Chondrocyte (in vitro differentiated cells): ENCODE measurements around the gene SFXN2. TPM values are rescaled to one million over a fixed set of nuclear protein-coding genes. Genes with fewer than 3 reads are reported as not detected.

ENCODE experiments used
- DNase-seq: peaks from one replicate; pipeline ENCODE4 v3.0.0; 2021; ENCODE audit warnings: mixed read lengths, low spot score
- H3K27ac Mint-ChIP-seq: one replicate; pipeline ENCODE4 v1.8.0; 2021; ENCODE audit warnings: mild to moderate bottlenecking, moderate library complexity, mixed read lengths; ENCODE audit not compliant: unreplicated experiment
- H3K27me3 Mint-ChIP-seq: 2 replicates; pipeline ENCODE4 v1.8.0; 2021; ENCODE audit warnings: low read depth, mixed read lengths
- H3K36me3 Mint-ChIP-seq: 2 replicates; pipeline ENCODE4 v1.8.0; 2021; ENCODE audit warnings: low read depth, mixed read lengths
- H3K4me1 Mint-ChIP-seq: 2 replicates; pipeline ENCODE4 v1.8.0; 2021; ENCODE audit warnings: low read depth, mild to moderate bottlenecking, mixed read lengths
- H3K4me3 Mint-ChIP-seq: one replicate; pipeline ENCODE4 v1.8.0; 2021; ENCODE audit warnings: mild to moderate bottlenecking, moderate library complexity, mixed read lengths; ENCODE audit not compliant: unreplicated experiment
- H3K9me3 Mint-ChIP-seq: 2 replicates; pipeline ENCODE4 v1.8.0; 2021; ENCODE audit warnings: low read depth, mixed read lengths
- CTCF ChIP-seq: fragments of 200-600 bp; sonication (generic); IDR thresholded peaks from 2 replicates; pipeline ENCODE4 v1.5.0; 2021; ENCODE audit warnings: antibody characterized with exemption, mild to moderate bottlenecking, moderate library complexity
- total RNA-seq: library from RNA; stranded (reverse); gene quantifications from 3 replicates; pipeline ENCODE4 v1.2.1, GENCODE V29; 2021

The SFXN2 gene
- total RNA-seq, 1 donor from 2014 or later: 4.0 TPM

DNA sequence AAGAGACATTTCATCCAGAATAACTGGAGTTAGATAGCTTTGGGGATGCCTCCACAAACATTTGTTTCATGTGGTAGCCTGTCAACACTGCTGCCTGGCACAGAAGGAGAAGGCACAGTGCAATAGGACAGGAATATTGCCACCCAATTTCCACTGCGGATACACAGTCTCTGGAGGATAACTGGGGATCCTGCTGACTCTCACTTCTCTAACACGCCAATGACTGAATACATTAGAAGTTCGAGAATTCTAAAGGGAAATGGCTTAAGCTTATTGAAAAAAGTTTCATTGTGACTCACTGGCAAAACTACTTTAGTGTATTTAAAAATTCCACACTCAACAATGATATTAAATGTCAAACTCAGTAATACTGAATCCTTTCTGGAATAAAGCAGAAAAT, 13.2 kb upstream of the SFXN2 start:
- Mint-ChIP-seq H3K4me3 (no peak overlapping the region), H3K27me3 (no peaks in the 10 kb centered on the region), H3K4me1 (peaks cover 17% of the 10 kb centered on the region), H3K36me3 (peaks cover 22% of the 10 kb centered on the region), H3K9me3 (no peaks in the 10 kb centered on the region), H3K27ac (peak overlapping the region; percentile 5)
- DNase-seq: no peak
- no peak for TF ChIP-seq CTCF

DNA sequence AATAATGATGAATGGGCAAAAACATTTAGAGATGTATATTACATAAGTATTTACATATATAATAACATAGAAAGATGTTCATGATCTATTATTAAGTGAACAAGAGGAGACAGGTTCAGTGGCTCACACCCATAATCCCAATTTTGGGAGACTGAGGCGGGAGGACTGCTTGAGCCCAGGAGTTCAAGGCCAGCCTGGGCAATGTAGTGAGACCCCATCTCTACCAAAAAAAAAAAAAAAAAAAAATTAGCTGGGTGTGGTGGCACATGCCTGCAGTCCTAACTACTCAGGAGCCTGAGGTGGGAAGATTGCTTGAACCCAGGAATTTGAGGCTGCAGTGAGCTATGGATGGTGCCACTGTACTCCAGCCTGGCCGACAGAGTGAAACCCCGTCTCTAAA, 12.6 kb upstream of the SFXN2 start:
- peaks cover 17% of the 10 kb centered on the region for H3K4me1 Mint-ChIP-seq
- no peaks in the 10 kb centered on the region for H3K27me3 Mint-ChIP-seq
- H3K27ac Mint-ChIP-seq: no peak overlapping the region
- no peak for TF ChIP-seq CTCF
- no peak overlapping the region for H3K4me3 Mint-ChIP-seq
- no peaks in the 10 kb centered on the region for H3K9me3 Mint-ChIP-seq
- H3K36me3 Mint-ChIP-seq: peaks cover 19% of the 10 kb centered on the region
- no peak for DNase-seq

DNA sequence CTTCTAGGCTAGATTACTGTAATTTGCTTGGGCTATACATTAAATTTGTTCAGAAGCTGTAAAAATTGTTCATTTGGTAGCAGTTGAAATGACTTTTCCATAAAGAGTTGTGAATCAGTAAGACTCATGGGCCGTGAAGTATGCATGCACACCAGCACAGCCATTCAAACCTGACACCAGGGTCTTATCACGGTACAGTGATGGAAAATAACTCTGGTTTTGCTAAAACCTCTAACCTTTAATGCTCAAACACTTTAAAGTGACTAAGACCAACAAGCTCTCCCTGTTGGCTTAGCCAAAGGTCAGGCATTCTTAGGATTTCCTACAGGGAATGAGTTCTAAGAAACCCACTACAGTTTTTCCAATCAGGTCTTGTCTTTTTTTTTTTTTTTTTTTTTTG, 11.7 kb upstream of the SFXN2 start:
- DNase-seq: no peak
- Mint-ChIP-seq H3K27me3 (no peaks in the 10 kb centered on the region), H3K36me3 (peaks cover 15% of the 10 kb centered on the region), H3K4me3 (no peak overlapping the region), H3K27ac (no peak overlapping the region), H3K4me1 (peaks cover 21% of the 10 kb centered on the region), H3K9me3 (no peaks in the 10 kb centered on the region)
- TF ChIP-seq CTCF: no peak

DNA sequence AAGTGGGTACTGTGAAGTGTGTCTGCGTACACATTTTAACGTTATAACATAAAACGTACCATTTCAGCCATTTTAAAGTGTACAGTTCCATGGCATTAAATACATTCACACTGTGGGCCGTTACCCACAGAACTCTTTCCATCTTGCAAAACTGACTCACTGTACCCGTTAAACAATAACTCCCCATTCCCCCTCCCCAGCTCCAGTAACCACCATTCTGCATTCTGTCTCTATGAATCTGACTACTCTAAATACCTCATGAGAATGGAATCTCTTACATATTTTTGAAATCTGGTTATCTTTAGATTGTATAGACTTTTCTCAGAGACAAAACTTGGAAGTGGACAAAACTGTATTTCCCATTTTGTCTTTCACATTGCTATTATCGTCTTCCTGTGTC, 9.5 kb upstream of the SFXN2 start:
- no peaks in the 10 kb centered on the region for H3K9me3 Mint-ChIP-seq
- TF ChIP-seq CTCF: no peak
- no peak overlapping the region for H3K4me3 Mint-ChIP-seq
- H3K27me3 Mint-ChIP-seq: no peaks in the 10 kb centered on the region
- peak overlapping the region; percentile 18 for H3K27ac Mint-ChIP-seq
- no peak for DNase-seq
- peaks cover 3% of the 10 kb centered on the region for H3K36me3 Mint-ChIP-seq
- peaks cover 21% of the 10 kb centered on the region for H3K4me1 Mint-ChIP-seq

- H3K36me3 Mint-ChIP-seq: peaks cover 3% of the 10 kb centered on the region
- no peak overlapping the region for H3K4me3 Mint-ChIP-seq
- no peak for TF ChIP-seq CTCF
- H3K4me1 Mint-ChIP-seq: peaks cover 27% of the 10 kb centered on the region
- no peaks in the 10 kb centered on the region for H3K9me3 Mint-ChIP-seq
- H3K27ac Mint-ChIP-seq: no peak overlapping the region
- H3K27me3 Mint-ChIP-seq: no peaks in the 10 kb centered on the region
- no peak for DNase-seq
Measured at GRCh38 chr10:102705531-102705930, 8.9 kb upstream of the SFXN2 start.
